HG03045 (cell line): ENCODE data around the gene RNU1-2.
A peak's percentile ranks its signal among the peaks of the same experiment; 100 is the strongest.
"Not testable (repeated sequence)": the region's sequence is repeated elsewhere in the genome, so short reads cannot be mapped to it uniquely, and the experiment has no call there.

Experiments
- ATAC-seq: cut with Tn5 transposase; IDR thresholded peaks from one replicate; pipeline ENCODE4 v1.9.1; 2021; ENCODE audit warnings: mild to moderate bottlenecking, moderate library complexity; ENCODE audit not compliant: unreplicated experiment

RNU1-2 gene

DNA sequence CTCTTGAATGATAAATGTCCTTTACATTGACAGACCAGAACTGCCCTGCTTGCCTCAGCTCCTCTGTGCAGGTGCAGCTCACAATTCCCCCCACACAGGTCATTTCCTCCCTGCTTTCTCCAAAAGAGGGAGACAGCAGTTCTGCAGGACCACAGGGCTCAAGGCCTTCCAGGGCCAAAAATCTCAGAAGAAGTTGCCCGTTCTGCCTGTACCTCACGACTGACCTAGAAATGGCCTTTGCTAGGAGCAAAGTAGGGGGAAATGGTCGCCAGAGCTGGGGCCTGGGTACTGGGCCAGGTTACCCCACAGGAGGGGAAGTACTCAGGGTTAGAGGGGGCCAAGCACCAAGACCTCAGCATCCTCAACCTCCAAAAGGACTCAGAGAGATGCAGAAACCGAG, 11.1 kb downstream of the RNU1-2 start:
- ATAC-seq, result no peak

DNA sequence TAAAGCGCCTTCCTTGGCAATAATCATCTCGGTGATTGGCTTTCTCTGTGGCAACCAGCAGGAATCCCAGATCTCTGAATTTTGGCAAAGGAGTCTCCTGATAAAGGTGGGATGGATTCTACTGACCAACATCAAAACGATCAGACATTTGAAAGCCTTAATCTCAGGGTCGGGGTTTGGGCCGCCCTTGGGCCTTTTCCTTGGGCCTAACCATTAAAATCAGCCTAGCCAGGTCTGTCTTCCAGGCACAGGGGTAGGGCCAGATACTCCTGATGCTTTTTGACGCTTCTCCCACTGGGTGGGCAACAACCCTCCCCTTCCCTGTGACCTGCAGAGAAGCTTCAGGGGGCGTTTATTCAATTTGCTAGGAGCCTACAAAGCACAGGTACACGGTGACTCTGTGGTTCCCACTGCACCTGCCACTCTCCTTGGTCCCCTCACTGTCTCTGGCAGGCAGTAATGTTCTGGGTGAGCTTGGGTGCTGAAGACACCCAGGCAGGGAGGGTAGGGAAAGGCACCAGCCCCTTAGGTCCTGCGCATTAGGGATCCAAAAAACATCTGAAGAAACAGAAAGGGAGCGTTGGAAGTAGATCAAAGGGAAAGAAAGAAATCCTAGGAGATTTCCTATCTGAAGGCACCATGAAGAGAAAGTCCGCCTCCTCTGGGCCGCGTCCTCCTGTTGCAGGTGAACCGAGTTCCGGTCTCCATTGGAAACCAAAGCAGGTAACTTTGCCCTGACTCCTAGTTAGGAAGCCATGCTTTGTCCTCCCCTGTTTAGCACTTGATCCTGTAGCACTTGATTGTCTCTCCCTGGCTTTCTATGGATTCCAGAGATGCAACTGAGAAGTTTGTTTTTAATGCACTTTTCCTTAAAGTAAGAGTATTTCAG, 12.3 kb downstream of the RNU1-2 start:
- ATAC-seq, result no peak

DNA sequence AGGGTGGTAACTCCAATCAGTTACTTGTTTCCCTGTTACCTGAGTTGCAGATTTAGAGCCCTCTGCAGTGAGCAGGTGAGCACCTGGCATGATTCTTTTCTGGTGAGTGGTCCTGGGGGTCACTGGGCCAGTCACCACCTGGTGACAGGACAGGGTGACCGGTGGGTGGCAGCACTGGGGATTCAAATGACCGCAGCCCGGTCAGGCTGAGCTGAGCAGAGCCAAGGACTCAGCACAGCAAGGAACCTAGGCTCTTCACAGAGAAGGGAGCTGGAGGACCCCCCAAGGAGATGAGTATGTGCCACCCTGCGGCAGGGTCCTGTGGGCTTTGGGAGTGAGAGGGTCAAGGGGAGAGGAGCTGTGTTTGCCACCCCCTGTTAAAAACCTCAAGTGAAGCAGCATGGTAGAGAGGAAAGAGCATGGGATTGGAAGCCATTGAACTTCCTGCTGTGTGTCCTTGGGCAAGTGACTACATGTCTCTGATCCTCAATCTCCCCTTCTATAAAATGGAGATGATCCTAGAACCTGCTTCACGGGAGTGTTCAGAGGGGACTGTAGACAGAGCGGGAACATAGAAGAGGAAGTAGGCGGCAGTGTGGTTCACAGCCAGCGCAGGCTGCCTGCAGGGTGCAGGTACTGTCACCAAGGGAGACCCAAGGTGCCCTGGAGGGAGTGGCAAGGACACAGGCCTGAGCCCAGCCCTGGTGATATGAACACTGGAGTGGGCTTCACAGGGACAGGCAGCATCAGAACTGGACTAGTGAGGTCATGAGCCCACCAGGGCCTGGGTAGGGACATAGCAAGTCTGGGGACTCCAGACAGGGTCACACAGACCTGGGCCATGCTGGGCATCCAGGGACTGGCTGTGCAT, 16.3 kb downstream of the RNU1-2 start:
- ATAC-seq, result not testable (repeated sequence)

DNA sequence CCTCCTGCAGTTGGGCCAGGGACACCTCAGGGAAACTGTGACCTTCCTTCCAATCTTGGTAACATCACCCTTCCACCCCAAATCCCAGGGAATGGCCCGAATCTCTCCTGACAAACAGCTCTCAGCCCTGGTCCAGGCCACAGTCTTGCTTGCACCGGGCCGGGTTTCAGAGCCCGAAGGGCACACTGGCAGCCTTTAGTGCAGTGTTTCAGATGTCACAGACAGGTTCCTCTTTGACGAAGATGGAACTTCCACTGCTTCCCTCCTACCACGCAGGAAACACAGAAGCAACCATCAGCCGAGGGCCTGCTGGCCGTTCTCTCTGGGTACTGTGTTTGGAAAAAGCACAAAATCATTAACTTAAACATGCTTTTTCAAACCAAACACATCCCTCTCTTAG, 17.0 kb downstream of the RNU1-2 start:
- ATAC-seq, result not testable (repeated sequence)

DNA sequence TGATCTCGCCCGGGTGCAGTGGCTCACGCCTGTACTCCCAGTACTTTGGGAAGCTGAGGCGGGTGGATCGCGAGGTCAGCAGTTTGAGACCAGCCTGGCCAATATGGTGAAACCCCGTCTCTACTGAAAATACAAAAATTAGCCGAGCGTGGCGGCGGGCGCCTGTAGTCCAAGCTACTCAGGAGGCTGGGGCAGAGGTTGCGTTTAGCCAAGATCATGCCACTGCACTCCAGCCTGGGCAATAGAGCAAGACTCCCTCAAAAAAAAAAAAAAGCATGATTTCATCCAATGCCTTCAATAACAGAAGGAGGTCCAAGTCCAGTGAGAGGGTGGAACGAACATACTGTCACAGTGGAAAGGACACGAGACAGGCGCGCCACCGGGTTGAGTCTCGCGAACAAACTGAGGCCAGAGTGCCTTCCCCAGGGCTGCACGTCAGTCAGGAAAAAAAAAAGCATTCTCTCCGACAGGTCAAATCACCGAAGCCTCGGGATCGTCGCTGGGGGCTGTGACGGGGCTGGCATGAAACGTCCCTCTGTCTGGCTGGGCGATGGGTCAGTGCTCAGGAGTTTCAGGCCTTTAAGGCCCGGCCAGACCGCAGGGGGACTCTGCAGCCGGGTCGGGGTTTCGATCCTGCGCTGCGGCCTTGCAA, 17.5 kb downstream of the RNU1-2 start:
- ATAC-seq, result no peak

DNA sequence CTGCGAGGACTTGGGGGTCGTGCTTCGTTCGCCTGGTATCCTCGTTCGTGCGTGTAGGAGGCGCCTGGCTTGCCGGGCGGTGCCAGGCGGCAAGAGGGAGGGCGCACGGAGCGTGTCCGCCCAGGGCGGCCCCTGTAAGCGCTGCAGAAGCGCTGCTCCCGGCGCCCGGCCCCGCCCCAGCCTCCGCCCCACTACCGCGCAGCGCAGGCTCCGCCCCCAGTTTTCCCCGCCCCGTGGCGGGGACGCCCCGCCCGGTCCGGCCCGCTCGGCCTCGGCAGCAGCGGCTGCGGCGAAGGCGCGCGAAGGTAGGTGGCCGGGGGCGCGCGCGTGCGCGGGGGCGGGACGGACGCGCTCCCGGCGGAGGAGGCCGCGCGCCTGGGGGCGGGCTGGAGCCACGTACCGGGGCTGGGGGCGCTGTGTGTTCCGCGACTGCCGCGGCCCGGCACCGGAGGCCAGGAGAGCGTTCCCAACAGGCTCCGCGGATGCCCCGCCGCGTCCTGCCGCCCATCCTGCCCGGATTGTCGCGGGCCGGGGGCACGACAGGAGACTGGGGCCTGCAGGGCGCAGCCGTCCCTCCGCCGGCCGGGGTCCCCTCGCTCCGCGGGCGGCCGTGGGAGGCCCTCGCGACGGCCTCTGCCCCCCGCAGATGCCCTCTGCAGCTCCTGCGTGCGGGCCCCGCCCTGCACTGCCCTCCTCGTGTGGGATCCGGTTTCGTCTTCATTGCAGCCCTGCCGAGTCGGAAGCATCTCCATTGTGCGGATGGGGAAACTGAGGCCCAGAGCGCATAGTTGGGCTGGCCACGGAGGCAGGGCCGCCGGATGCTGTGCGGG, 18.3 kb downstream of the RNU1-2 start:
- ATAC-seq, result peak; percentile 88

DNA sequence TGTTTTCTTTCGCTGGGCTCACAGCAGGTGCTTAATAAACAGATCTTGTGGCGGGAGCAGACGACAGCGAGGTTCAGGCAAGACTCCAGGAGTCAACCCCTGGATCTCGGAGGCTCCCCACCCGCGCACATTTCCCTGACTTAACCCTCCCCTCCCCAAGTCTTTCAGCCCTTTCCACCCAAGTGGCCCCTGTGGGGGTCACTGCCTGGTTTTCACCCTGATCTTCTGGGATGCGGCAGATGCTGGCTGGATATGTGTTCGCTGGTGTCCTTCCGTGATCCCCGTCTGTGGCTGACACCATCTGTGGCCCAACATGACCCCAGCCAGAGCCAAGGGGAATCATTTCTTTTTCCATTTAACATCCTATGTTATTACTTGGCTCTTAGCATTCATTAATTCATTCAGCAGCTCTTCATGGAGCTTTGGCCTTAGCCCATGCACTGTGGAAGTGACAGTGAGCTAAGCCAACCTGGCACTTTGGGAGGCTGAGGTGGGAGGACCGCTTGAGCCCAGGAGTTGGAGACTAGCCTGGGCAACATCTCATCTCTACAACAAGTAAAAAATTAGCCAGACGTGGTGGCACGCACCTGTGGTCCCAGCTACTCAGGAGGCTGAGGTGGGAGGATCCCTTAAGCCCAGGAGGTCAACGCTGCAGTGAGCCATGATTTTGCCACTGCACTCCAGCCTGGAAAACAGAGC, 19.3 kb downstream of the RNU1-2 start:
- ATAC-seq, result not testable (repeated sequence)

DNA sequence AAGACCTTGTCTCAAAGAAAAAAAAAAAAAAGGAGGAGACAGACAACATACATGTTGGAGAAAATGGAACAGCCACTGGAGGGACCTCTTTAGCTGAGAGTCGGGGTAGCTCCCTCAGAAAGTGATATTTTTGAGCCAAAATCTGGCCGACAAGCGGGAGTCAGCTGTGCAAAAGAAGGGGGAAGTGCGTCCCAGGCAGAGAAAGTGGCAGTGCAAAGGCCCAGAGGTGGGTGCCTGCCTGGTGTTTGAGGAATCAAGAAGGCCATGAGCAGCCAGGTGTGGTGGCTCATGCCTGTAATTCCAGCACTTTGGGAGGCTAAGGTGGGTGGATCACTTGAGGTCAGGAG, 19.8 kb downstream of the RNU1-2 start:
- no peak for ATAC-seq

DNA sequence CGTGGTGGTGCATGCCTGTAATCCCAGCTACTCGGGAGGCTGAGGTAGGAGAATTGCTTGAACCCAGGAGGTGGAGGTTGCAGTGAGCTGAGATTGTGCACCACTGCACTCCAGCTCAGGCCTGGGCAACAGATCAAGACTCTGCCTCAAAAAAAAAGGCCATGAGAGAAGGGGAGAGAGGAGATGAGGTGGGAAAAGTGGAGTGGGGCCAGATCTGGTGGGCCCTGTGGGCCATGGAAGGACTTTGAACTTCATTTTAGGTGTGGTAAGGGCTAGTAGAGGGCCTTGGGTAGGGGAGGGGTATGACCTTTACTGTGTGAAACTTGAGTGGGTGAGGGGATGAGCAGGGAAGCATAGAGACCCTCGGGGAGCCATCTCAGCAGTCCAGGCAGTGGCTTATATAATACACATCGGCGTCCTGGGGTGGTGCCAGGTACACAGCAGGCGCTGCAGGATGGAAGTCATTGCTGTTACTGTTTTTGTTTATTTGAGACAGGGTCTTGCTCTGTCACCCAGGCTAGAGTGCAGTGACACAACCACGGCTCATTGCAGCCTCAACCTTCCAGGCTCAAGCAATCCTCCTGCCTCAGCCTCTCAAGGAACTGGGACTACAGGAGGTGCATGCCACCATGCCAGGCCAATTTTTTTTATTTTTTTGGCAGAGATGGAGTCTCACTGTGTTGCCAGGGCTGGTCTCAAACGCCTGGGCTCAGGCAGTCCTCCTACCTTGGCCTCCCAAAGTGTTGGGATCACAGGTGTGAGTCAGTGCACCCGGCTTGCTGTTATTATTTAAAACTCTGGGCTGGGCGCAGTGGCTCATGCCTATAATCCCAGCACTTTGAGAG, 20.5 kb downstream of the RNU1-2 start:
- ATAC-seq, result not testable (repeated sequence)

DNA sequence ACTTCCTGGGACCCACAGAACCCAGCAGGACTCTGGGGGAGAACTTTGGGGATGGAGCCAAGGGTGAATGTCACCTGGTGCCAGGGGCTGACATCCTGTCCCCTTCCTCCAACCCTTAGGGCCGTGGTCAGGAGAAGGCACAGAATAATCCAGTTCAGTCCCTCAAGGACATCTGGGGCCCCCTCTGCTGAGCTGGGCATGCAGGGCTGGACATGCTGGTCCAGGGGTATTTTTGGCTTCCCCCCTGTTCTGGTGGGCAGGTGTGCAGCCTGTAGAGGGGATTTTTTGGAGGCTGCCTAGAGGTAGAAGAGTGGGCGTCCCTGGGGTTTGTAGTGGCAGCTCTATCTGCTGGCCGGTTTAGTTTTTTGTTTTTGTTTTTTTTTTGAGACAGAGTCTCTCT, 22.6 kb downstream of the RNU1-2 start:
- no peak for ATAC-seq

DNA sequence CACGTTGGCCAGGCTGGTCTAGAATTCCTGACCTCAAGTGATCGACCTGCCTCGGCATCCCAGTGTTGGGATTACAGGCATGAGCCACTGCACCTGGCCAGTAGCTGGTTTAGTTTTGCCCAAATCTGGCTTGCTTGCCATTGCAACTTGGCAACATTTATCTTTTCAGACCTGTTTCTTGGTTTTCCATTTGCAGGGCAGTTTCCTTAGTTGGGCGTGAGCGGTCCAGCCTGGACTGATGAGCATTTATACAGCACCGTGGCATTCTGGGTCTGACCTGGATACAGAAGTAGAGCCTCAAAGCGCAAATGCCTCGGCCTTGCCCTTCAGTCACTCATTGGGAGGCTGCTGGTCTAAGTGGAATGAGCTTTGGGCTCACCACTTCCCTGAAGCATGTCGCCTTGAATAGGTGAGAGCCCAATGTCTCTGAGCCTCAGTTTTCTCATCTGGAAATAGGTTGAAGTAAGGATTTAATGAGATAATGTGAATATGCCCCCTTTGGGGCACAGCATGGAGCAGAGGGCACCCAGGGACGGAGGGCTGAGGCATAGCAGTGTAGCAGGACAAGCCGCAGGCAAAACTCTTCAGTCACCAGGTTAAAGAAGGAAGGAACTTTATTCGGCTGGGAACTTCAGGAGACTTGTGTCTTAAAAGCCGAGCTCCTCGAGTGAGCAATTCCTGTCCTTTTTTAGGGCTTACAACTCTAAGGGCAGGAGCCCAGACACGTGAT, 23.3 kb downstream of the RNU1-2 start:
- ATAC-seq, result not testable (repeated sequence)

DNA sequence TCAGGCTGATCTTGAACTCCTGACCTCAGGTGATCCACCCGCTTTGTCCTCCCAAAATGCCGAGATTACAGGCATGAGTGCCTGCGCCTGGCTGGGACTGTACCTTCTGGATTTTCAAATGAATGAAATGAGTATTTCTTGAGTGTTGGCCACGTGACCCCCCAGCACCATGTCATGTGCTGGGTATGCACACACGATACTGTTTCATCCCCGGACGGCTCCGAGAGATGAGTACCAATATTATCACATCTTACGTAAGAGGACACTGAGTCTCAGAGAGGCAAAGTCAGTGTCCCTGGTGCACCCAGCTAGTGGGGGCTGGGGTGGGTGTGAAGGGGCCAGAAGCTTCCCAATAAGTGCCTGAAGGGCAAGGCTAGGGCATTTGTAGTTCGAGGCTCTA, 25.2 kb downstream of the RNU1-2 start:
- ATAC-seq, result no peak

DNA sequence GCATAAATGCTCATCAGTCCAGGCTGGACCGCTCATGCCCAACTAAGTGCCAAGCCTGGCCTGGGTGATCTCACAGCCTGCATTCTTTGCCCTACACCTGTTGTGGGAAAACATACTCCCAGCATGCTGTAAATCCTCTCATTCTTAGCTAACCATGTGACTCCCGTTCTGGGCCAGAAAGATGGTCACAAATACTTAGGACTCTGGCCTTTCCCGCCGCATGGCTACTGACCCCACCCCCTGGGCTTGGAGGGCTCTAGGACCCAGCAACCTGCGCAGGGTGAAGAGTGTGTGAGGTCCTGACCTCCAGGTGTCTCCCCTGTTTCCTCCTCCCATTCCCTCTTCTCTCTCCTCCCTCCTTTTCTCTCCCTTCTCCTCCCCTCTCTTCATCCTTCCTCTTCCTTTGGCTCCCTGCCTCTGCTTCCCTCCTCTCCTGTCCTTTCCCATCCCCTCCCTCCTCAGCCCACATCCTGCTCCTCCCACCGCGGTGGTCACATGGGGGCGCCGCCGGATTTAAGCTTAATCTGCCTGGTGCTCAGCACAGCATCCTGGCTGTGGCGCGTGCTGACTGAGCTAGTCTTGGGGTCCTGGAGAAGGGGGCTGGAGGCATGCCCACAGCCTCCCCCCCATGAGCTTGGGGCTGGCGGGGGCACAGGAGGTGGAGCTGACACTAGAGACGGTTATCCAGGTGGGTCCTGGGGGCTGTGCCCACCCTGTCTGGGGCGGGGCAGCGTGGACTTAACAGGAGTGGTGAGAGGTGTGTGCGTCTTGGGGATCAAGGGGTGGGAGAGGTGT, 25.8 kb downstream of the RNU1-2 start, which contains the start of gene CROCC:
TSS of gene CROCC (plus strand) at position 541 of the 795 bp plus-strand sequence. CDS start at position 629, 88 bp downstream.
- no peak for ATAC-seq

DNA sequence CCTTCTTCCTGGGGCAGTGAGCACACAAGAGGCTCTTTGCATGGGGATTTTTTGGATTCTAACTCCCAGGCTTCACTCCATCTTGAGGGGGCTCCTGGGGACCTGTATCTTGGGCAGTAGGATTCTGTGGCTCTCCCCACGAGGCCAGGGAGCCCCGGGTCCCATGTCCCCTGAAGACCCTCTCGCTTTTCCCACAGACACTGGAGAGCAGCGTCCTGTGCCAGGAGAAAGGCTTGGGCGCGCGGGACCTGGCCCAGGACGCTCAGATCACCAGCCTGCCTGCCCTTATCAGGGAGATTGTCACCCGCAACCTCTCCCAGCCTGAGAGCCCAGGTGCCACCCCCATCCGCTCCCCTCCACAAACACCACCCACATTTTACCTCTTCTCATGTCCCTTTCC, 26.7 kb downstream of the RNU1-2 start:
- no peak for ATAC-seq

DNA sequence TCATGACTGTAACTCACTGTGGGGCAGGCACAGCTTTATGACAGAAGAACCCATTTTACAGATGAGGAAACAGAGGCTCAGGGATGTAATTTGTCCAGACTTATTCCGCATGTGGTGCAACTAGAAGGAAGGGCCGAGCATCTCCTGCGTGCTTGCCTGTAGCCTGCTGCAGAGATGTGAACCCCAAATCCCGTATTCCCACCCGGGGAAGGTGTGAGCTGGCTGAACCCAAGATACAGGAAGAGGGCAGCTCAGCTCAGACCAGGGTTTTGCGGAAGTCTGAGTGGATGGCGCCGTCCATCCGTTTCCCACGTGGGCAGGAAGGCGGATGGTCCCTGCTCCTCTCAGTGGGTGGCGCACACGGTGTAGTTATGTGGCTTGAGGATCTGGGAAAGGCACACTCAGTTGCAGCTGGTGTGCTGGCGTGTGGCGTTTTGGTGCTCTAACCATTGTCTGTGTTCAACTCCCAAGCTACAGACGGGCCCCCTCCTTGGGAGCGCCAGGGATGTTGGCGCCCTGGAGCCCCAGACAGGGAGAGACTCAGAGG, 27.2 kb downstream of the RNU1-2 start:
- no peak for ATAC-seq

DNA sequence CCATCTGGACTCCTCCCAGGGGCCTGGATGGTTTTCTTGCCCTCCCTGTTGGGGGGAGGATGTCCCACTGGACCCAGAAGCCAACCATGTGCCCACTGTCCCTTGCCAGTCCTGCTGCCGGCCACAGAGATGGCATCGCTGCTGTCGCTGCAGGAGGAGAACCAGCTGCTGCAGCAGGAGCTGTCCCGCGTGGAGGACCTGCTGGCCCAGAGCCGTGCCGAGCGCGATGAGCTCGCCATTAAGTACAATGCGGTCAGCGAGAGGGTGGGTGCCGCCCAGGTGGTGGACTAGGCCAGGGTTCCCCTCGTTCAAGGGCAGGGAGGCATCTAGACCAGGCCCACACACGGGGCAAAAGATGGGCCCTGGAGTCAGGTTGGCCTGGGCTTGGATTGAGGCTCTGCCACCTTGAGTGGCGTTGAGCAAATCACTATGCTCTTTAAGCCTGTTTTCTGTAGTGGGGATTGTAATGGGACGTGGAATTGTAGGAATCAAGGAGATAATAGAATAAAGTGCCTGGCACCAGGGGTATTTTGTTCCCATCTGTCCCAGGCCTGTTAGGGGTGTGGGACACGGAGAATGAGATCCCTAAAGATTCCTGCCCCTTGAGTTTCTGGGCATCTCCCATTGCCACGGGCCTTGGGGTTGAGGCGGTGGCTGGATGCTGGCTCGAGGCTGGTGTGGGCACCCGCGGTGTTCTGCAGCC, 28.6 kb downstream of the RNU1-2 start:
- ATAC-seq, result no peak
